ENCODE data around the gene FAM120A. TPM values are rescaled to one million over a fixed set of nuclear protein-coding genes. Genes with fewer than 3 reads are reported as not detected.
"Not testable (repeated sequence)": the region's sequence is repeated elsewhere in the genome, so short reads cannot be mapped to it uniquely, and the experiment has no call there.

FAM120A gene
- total RNA-seq (2014; rRNA removed; shearing (Covaris generic)): 44.1 and 57.1 TPM in 2 replicates

GRCh38 chr9:93450945-93451815, at the start of gene FAM120A:
FAM120A (plus strand) TSS chr9:93451685; CDS start chr9:93451916, 231 bp downstream.
- peak; percentile 74 for DNase-seq (ENCODE audit: low read depth)

GRCh38 chr9:93406371-93406770, 45.1 kb upstream of the FAM120A start:
- no peak for DNase-seq (ENCODE audit: low read depth)

GRCh38 chr9:93413530-93413929, 38.0 kb upstream of the FAM120A start:
- no peak for DNase-seq (ENCODE audit: low read depth)

- DNase-seq (ENCODE audit: low read depth): peak; percentile 7
Observed at GRCh38 chr9:93415176-93415690, 36.3 kb upstream of the FAM120A start.

- no peak for DNase-seq (ENCODE audit: low read depth)
Observed at GRCh38 chr9:93416530-93417235, 34.8 kb upstream of the FAM120A start.

GRCh38 chr9:93417538-93417937, 33.9 kb upstream of the FAM120A start:
- DNase-seq (ENCODE audit: low read depth): no peak

- no peak for DNase-seq (ENCODE audit: low read depth)
Observed at GRCh38 chr9:93419023-93419422, 32.5 kb upstream of the FAM120A start.

GRCh38 chr9:93422977-93423616, 28.4 kb upstream of the FAM120A start:
- DNase-seq (ENCODE audit: low read depth): no peak

- DNase-seq (ENCODE audit: low read depth): no peak
Observed at GRCh38 chr9:93427655-93428379, 23.7 kb upstream of the FAM120A start.

- DNase-seq (ENCODE audit: low read depth): no peak
Observed at GRCh38 chr9:93431539-93432105, 19.9 kb upstream of the FAM120A start.

GRCh38 chr9:93432964-93433363, 18.5 kb upstream of the FAM120A start:
- no peak for DNase-seq (ENCODE audit: low read depth)

GRCh38 chr9:93434056-93434455, 17.4 kb upstream of the FAM120A start:
- no peak for DNase-seq (ENCODE audit: low read depth)

GRCh38 chr9:93435386-93435785, 16.1 kb upstream of the FAM120A start:
- no peak for DNase-seq (ENCODE audit: low read depth)

- no peak for DNase-seq (ENCODE audit: low read depth)
Observed at GRCh38 chr9:93436218-93436617, 15.3 kb upstream of the FAM120A start.

- no peak for DNase-seq (ENCODE audit: low read depth)
Observed at GRCh38 chr9:93436655-93437407, 14.7 kb upstream of the FAM120A start.

GRCh38 chr9:93437996-93438395, 13.5 kb upstream of the FAM120A start:
- DNase-seq (ENCODE audit: low read depth): no peak

GRCh38 chr9:93439301-93439700, 12.2 kb upstream of the FAM120A start:
- DNase-seq (ENCODE audit: low read depth): not testable (repeated sequence)

- DNase-seq (ENCODE audit: low read depth): no peak
Observed at GRCh38 chr9:93440896-93441580, 10.4 kb upstream of the FAM120A start.

- no peak for DNase-seq (ENCODE audit: low read depth)
Observed at GRCh38 chr9:93446073-93446472, 5.4 kb upstream of the FAM120A start.

- DNase-seq (ENCODE audit: low read depth): no peak
Observed at GRCh38 chr9:93447655-93448054, 3.8 kb upstream of the FAM120A start.

All from RPMI7951 (cell line).